Osteoblast (primary cell): ENCODE measurements around the gene CLSTN2. TPM values are rescaled to one million over a fixed set of nuclear protein-coding genes. Genes with fewer than 3 reads are reported as not detected.

Source experiments
- DNase-seq: peaks from one replicate; pipeline ENCODE4 v3.0.0; 2011; ENCODE audit warnings: low spot score, mixed read lengths; ENCODE audit not compliant: insufficient read length; ENCODE audit errors: missing footprints
- H2AFZ ChIP-seq: 2 replicates; pipeline ENCODE4 v1.6.0; 2011; ENCODE audit warnings: mild to moderate bottlenecking, low read length
- H3K27ac ChIP-seq: 2 replicates; pipeline ENCODE4 v1.5.1; 2011; ENCODE audit warnings: mild to moderate bottlenecking, low read depth, low read length, moderate library complexity
- H3K27me3 ChIP-seq: 2 replicates; pipeline ENCODE4 v1.6.0; 2012; ENCODE audit warnings: mild to moderate bottlenecking, control low read depth, inconsistent platforms, low read length, moderate library complexity; ENCODE audit not compliant: insufficient read depth
- H3K36me3 ChIP-seq: 2 replicates; pipeline ENCODE4 v1.5.1; 2011; ENCODE audit warnings: mild to moderate bottlenecking, low read length, control low read depth, moderate library complexity; ENCODE audit not compliant: insufficient read depth
- H3K4me1 ChIP-seq: 2 replicates; pipeline ENCODE4 v1.5.1; 2011; ENCODE audit warnings: mild to moderate bottlenecking, low read length, control low read depth, moderate library complexity; ENCODE audit not compliant: insufficient read depth
- H3K4me2 ChIP-seq: 2 replicates; pipeline ENCODE4 v1.6.0; 2011; ENCODE audit warnings: mild to moderate bottlenecking, low read length; ENCODE audit not compliant: insufficient read depth
- H3K4me3 ChIP-seq: fragments of 200-600 bp; sonication (generic); 3 replicates; pipeline ENCODE4 v1.5.1; 2012; ENCODE audit warnings: mild to moderate bottlenecking, low read length, inconsistent platforms; ENCODE audit not compliant: insufficient read depth
- H3K79me2 ChIP-seq: 2 replicates; pipeline ENCODE4 v1.6.0; 2012; ENCODE audit warnings: mild to moderate bottlenecking, low read length, control low read depth, inconsistent platforms; ENCODE audit not compliant: insufficient read depth
- H3K9me3 ChIP-seq: 2 replicates; pipeline ENCODE4 v1.5.1; 2011; ENCODE audit warnings: low read depth, low read length, control low read depth
- H4K20me1 ChIP-seq: 2 replicates; pipeline ENCODE4 v1.6.0; 2012; ENCODE audit warnings: mild to moderate bottlenecking, low read length, control low read depth; ENCODE audit not compliant: insufficient read depth
- total RNA-seq: library from RNA; depleted of rRNA; stranded (reverse); fragments of >200 nt; gene quantifications from 2 replicates; pipeline ENCODE4 v1.2.3, GENCODE V29; 2012
- TF ChIP-seq, protein P1 (sequence below): IDR thresholded peaks from 2 replicates; pipeline ENCODE4 v1.5.1; 2011; ENCODE audit warnings: mild to moderate bottlenecking, low read depth, low read length, moderate library complexity; ENCODE audit errors: extremely low read depth

CLSTN2 gene
- total RNA-seq, 1 donor = under 0.01 TPM

DNA sequence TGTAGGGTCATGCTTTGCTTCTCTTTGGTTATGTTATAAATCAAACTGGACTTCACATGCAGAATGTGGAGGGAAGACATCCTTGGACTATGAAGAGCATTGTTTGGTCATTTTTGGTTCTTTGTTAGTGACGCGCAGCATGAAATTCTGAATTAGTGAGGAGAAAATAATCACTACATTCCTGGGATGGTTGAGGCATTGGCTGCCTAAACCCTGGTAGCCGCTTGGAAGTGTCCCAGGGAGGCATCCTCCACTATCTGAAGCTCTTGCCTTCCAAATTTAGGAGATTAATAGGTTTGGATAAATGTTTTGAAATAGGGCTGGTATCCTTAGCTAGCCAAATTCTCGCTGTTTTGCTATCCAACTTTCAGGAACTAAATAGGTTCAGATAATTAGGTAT lies 96.2 kb downstream of the CLSTN2 start:
- no peaks in the 10 kb centered on the region for H3K9me3 ChIP-seq
- no peaks in the 10 kb centered on the region for H3K36me3 ChIP-seq
- H4K20me1 ChIP-seq = no peaks in the 10 kb centered on the region
- no peak overlapping the region for H3K27ac ChIP-seq
- H3K79me2 ChIP-seq = no peaks in the 10 kb centered on the region
- TF ChIP-seq, protein P1, sequence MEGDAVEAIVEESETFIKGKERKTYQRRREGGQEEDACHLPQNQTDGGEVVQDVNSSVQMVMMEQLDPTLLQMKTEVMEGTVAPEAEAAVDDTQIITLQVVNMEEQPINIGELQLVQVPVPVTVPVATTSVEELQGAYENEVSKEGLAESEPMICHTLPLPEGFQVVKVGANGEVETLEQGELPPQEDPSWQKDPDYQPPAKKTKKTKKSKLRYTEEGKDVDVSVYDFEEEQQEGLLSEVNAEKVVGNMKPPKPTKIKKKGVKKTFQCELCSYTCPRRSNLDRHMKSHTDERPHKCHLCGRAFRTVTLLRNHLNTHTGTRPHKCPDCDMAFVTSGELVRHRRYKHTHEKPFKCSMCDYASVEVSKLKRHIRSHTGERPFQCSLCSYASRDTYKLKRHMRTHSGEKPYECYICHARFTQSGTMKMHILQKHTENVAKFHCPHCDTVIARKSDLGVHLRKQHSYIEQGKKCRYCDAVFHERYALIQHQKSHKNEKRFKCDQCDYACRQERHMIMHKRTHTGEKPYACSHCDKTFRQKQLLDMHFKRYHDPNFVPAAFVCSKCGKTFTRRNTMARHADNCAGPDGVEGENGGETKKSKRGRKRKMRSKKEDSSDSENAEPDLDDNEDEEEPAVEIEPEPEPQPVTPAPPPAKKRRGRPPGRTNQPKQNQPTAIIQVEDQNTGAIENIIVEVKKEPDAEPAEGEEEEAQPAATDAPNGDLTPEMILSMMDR = no peak
- no peak overlapping the region for H2AFZ ChIP-seq
- H3K4me3 ChIP-seq = no peak overlapping the region
- H3K4me1 ChIP-seq = no peaks in the 10 kb centered on the region
- DNase-seq = no peak
- no peak overlapping the region for H3K4me2 ChIP-seq
- no peaks in the 10 kb centered on the region for H3K27me3 ChIP-seq

DNA sequence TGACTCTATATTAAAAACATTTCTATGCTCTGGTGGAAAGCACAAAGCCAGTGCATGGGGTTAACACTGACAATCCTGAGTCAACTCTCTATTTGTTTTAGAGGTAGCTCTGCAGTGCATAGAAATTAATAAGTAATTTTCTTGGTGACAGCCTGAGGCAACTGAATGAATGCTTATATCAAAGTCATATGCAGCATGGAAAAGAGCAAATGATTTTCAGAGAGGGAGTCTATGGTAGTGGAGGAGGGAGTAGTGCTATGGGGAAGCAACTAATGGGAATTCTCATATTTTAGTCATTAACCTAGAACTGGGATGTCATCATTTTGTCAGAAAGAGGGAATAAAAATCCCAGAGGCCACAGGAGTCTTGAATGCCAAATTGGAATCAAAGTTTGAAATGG lies 99.1 kb downstream of the CLSTN2 start:
- no peak for DNase-seq
- Histone ChIP-seq H3K4me2 (no peak overlapping the region), H3K79me2 (no peaks in the 10 kb centered on the region), H3K36me3 (no peaks in the 10 kb centered on the region), H3K4me1 (no peaks in the 10 kb centered on the region), H2AFZ (no peak overlapping the region), H4K20me1 (no peaks in the 10 kb centered on the region), H3K4me3 (no peak overlapping the region), H3K27me3 (no peaks in the 10 kb centered on the region), H3K27ac (no peak overlapping the region), H3K9me3 (no peaks in the 10 kb centered on the region)
- TF ChIP-seq, protein P1 = no peak

DNA sequence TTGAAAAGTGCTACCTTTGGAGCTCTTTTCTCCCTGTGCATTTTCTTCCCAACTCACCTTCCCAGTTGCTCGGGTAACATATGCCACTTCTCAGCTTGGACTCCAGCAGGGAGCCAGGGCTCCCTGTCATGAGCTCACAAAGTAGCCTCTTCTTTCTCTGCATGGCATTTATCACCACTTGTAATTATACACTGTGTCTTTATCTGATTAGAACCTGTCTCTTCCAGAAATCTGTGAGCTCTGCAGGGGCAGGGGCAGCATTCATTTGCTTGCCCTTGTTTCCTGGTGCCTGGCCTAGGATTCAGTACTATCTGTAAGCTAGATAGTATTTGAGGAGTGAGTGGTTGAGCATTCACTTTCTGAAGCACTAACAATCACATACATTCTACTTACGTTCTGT lies 100.9 kb downstream of the CLSTN2 start:
- DNase-seq = no peak
- Histone ChIP-seq H3K36me3 (no peaks in the 10 kb centered on the region), H3K9me3 (no peaks in the 10 kb centered on the region), H4K20me1 (no peaks in the 10 kb centered on the region), H3K27me3 (no peaks in the 10 kb centered on the region), H3K4me2 (no peak overlapping the region), H3K4me3 (no peak overlapping the region), H3K79me2 (no peaks in the 10 kb centered on the region), H3K27ac (no peak overlapping the region), H3K4me1 (no peaks in the 10 kb centered on the region), H2AFZ (no peak overlapping the region)
- TF ChIP-seq, protein P1 = no peak

DNA sequence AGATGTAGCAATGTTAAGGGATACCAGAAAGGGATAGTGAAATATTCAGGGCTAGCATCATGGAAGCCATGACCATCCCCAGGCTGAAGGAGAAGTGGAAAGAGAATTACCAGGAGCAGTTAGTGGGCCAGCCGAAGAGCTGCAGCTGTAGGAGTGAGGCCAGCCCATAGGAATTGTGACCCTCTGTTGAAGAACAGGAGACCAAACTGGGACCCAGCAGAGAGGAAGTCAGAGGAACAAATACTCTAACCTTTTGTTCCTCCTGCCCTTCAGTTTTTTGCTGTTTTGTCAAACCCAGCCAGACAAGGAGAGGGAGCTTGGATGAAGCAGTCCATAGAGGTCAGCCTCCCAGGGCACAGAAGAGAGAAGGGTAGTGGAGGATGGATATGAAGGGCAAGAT lies 115.4 kb downstream of the CLSTN2 start:
- Histone ChIP-seq H3K4me1 (no peaks in the 10 kb centered on the region), H4K20me1 (no peaks in the 10 kb centered on the region), H2AFZ (no peak overlapping the region), H3K27ac (no peak overlapping the region), H3K27me3 (no peaks in the 10 kb centered on the region), H3K4me2 (no peak overlapping the region), H3K79me2 (no peaks in the 10 kb centered on the region), H3K36me3 (no peaks in the 10 kb centered on the region), H3K4me3 (no peak overlapping the region), H3K9me3 (no peaks in the 10 kb centered on the region)
- TF ChIP-seq, protein P1 = no peak
- DNase-seq = no peak
